Common myeloid progenitor, CD34-positive (primary cell): ENCODE measurements around the gene GIN1.
A peak's percentile ranks its signal among the peaks of the same experiment; 100 is the strongest.

Experiments used
- CTCF ChIA-PET: fragments of 350-600 bp; sonication (Branson Sonifier 250); formaldehyde crosslinking; loops from one replicate; lab custom pipeline; 2021; ENCODE audit warnings: antibody characterized with exemption; lab: Charles Lee
- POLR2A ChIA-PET: fragments of 350-600 bp; sonication (Branson Sonifier 250); formaldehyde crosslinking; loops from one replicate; lab custom pipeline; 2021; ENCODE audit warnings: antibody characterized with exemption; lab: Charles Lee
- DNase-seq, 3 donors: peaks; one replicate each; pipeline versions ENCODE4 v3.0.0 to v3.0.0-alpha.2; 2013
- H3K27ac ChIP-seq, 2 experiments: 1 replicate in 1 of 2; 2 replicates in 1 of 2; pipeline ENCODE4 v1.7.0; 2013; ENCODE audit warnings: inconsistent platforms in 2 of 2, low read length in 2 of 2, mild to moderate bottlenecking in 2 of 2, low read depth in 1 of 2, moderate library complexity in 1 of 2; ENCODE audit not compliant: severe bottlenecking in 2 of 2, insufficient read depth in 1 of 2, poor library complexity in 1 of 2
- H3K27me3 ChIP-seq, 5 experiments: replicated peaks in 2 of 5; 1 replicate in 3 of 5; 2 replicates in 2 of 5; pipeline versions ENCODE4 v1.6.1 to v1.7.0; 2013; ENCODE audit warnings: low read length in 4 of 5, mild to moderate bottlenecking in 2 of 5, moderate library complexity in 2 of 5, inconsistent platforms in 1 of 5; ENCODE audit not compliant: insufficient read depth in 5 of 5, control insufficient read depth in 4 of 5
- H3K36me3 ChIP-seq, 4 experiments: 1 replicate in 2 of 4; 2 replicates in 2 of 4; pipeline versions ENCODE4 v1.6.1 to v1.7.0; 2013; ENCODE audit warnings: low read length in 3 of 4, control low read depth in 1 of 4, mild to moderate bottlenecking in 1 of 4; ENCODE audit not compliant: control insufficient read depth in 4 of 4, insufficient read depth in 4 of 4
- H3K4me1 ChIP-seq, 4 experiments: 1 replicate in 3 of 4; 2 replicates in 1 of 4; pipeline versions ENCODE4 v1.6.1 to v1.7.1; 2013; ENCODE audit warnings: low read length in 3 of 4, mild to moderate bottlenecking in 3 of 4, control low read depth in 1 of 4, inconsistent platforms in 1 of 4, moderate library complexity in 1 of 4; ENCODE audit not compliant: control insufficient read depth in 4 of 4, insufficient read depth in 4 of 4; ENCODE audit errors: control extremely low read depth in 1 of 4
- H3K4me3 ChIP-seq, 7 experiments: 1 replicate in 4 of 7; 2 replicates in 3 of 7; pipeline versions ENCODE4 v1.5.1 to v1.7.0; 2013; ENCODE audit warnings: mild to moderate bottlenecking in 7 of 7, low read length in 6 of 7, moderate library complexity in 6 of 7, inconsistent platforms in 2 of 7, low read depth in 2 of 7, control low read depth in 1 of 7; ENCODE audit not compliant: insufficient read depth in 4 of 7, control insufficient read depth in 1 of 7; ENCODE audit errors: extremely low read depth in 1 of 7
- H3K9me3 ChIP-seq, 5 experiments: 1 replicate in 4 of 5; 2 replicates in 1 of 5; pipeline versions ENCODE4 v1.6.1 to v1.7.1; 2013; ENCODE audit warnings: low read length in 4 of 5, mild to moderate bottlenecking in 2 of 5, inconsistent platforms in 1 of 5, low read depth in 1 of 5, moderate library complexity in 1 of 5; ENCODE audit not compliant: control insufficient read depth in 4 of 5, insufficient read depth in 2 of 5; ENCODE audit errors: control extremely low read depth in 1 of 5
- WGBS: methylation state at CpG from one replicate; pipeline ENCODE4 v1.1.5; 2013; ENCODE audit not compliant: insufficient coverage; 5-methylcytosine and 5-hydroxymethylcytosine counted together

The GIN1 gene

GRCh38 chr5:103112910-103113309 lies 7.0 kb downstream of the GIN1 start:
- Histone ChIP-seq H3K4me1 (peaks cover 2 to 41% (median 23%) of the 10 kb centered on the region in 4 experiments), H3K9me3 (peaks cover 0 to 3% (median 0%) of the 10 kb centered on the region in 5 experiments), H3K27me3 (no peaks in the 10 kb centered on the region), H3K4me3 (no peak overlapping the region), H3K36me3 (no peaks in the 10 kb centered on the region), H3K27ac (no peak overlapping the region)
- no CpG with 5 or more reads among the region's 2 CpGs for WGBS
- no peak for DNase-seq
- ChIA-PET POLR2A (no interaction called here), CTCF (interaction anchor here (2.0 kb wide), 1 partner anchor 27 kb away, joined by 6 read pairs; no protein-coding TSS in a partner anchor)

DNA sequence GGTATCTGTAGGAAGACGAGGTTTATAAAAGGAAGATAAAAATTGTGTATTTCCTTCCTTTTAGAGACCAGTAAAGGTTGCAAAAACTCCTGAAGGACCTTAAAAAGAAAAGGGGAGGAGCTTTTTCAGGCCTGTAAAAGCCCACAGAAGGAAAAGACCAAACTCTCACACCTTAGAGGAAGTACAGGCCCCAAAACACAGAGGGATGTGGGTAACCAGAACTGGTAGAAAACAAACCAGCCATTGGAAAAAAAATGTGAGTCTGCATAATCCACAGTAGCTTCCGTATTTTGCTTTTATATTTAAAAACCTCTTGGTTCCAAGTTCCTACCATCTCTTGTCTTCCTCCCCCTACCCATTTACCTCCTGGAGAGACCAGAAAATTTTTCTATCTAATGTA lies 8.5 kb downstream of the GIN1 start:
- peak overlapping the region; percentile 43 to 51 for H3K27ac ChIP-seq
- DNase-seq, result peak; percentile 74 to 95 (median 90)
- peaks cover 0 to 3% (median 0%) of the 10 kb centered on the region in 5 experiments for H3K9me3 ChIP-seq
- H3K4me1 ChIP-seq, result peaks cover 0 to 38% (median 21%) of the 10 kb centered on the region in 4 experiments
- H3K36me3 ChIP-seq, result no peaks in the 10 kb centered on the region
- no peaks in the 10 kb centered on the region for H3K27me3 ChIP-seq
- ChIA-PET CTCF (interaction anchor here (0.8 to 2.0 kb wide), 2 partner anchors 29 to 349 kb away, joined by 3 to 6 read pairs; no protein-coding TSS in a partner anchor), POLR2A (no interaction called here)
- H3K4me3 ChIP-seq, result peak overlapping the region in 1 of 7 experiments; percentile 21
- WGBS, result 0% methylated on average over 2 of the region's 2 CpGs

GRCh38 chr5:103110403-103110802 lies 9.5 kb downstream of the GIN1 start:
- ChIA-PET POLR2A (no interaction called here), CTCF (no interaction called here)
- Histone ChIP-seq H3K27me3 (no peaks in the 10 kb centered on the region), H3K27ac (no peak overlapping the region), H3K9me3 (peaks cover 0 to 3% (median 0%) of the 10 kb centered on the region in 5 experiments), H3K4me3 (no peak overlapping the region), H3K4me1 (peaks cover 0 to 38% (median 21%) of the 10 kb centered on the region in 4 experiments), H3K36me3 (no peaks in the 10 kb centered on the region)
- 100% methylated on average over 1 of the region's 2 CpGs for WGBS
- no peak for DNase-seq

DNA sequence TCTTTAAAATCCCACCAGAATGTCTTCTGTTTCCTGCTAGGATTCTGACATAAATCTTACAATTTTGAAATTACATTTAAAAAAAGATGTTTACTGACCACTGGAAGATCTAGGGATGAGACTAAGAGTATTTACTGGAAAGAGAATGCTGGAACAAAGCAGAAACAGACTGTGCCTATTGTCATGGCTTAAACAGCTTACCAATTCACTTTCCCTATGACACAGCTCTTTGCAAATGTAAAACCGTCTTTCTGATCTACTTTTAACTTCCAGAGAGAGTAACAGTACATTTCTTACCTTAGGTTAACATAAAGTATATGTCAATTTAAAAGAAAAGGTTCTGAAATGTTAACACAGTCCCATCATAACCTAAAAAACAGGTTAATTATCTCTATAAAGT lies 10.7 kb downstream of the GIN1 start:
- Histone ChIP-seq H3K27me3 (no peaks in the 10 kb centered on the region), H3K4me3 (no peak overlapping the region), H3K4me1 (peaks cover 0 to 38% (median 21%) of the 10 kb centered on the region in 4 experiments), H3K9me3 (peaks cover 0 to 3% (median 0%) of the 10 kb centered on the region in 5 experiments), H3K36me3 (peaks cover 0 to 2% (median 0%) of the 10 kb centered on the region in 4 experiments), H3K27ac (no peak overlapping the region)
- CTCF ChIA-PET, result interaction anchor here (1.9 kb wide), 1 partner anchor 10 kb away, joined by 6 read pairs; the partner anchor contains the start of genes GIN1 and PPIP5K2
- DNase-seq, result no peak
- WGBS, result no CpG with 5 or more reads among the region's 1 CpG
- POLR2A ChIA-PET, result interaction anchor here (1.2 kb wide), 1 partner anchor 10 kb away, joined by 5 read pairs; the partner anchor contains the start of gene GIN1

DNA sequence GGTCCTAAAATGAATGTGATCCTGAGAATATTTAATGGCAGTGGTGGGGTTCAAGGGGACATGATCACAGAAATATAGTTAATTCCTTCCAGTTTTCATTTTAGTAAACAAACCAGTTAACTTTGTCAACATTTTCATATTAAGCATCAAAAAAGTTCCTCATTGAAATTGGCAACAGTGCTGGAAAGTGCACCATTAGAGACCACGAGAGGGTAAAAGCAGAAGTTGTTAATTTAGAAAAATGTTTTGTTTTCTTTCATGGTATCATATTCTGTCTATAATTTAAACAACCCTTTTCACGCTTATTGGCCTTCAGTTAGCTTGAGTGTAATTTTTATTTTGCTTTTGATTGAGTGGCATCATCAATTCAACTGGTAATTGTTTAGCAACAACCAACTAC lies 11.9 kb downstream of the GIN1 start:
- Histone ChIP-seq H3K4me1 (peaks cover 0 to 38% (median 21%) of the 10 kb centered on the region in 4 experiments), H3K9me3 (peaks cover 0 to 3% (median 0%) of the 10 kb centered on the region in 5 experiments), H3K4me3 (no peak overlapping the region), H3K36me3 (peaks cover 0 to 2% (median under 1%) of the 10 kb centered on the region in 4 experiments), H3K27me3 (no peaks in the 10 kb centered on the region), H3K27ac (no peak overlapping the region)
- no CpG with 5 or more reads among the region's 2 CpGs for WGBS
- CTCF ChIA-PET, result interaction anchor here (1.9 kb wide), 1 partner anchor 12 kb away, joined by 6 read pairs; the partner anchor contains the start of genes GIN1 and PPIP5K2
- DNase-seq, result peak; percentile 7 to 64 (median 50)
- POLR2A ChIA-PET, result interaction anchor here (1.2 kb wide), 1 partner anchor 11 kb away, joined by 5 read pairs; the partner anchor contains the start of gene GIN1

DNA sequence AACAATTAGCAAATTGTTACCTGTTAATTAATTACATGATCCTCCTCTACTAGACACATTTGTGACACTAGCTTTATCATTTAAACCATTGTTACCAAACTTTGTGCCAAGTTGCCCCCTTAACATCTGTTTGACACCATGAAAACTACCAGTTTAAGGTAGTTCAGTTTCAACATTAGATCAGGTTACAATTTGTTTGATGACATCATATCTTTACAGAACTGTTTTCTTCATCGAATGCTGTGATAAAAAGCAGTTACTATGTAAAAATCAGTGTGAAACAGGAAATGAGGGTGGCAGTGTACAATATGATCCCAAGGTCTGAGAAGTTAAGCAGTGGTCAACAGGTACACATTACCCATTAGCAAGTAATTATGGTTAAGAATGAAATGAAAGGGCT lies 17.7 kb downstream of the GIN1 start:
- Histone ChIP-seq H3K4me3 (no peak overlapping the region), H3K4me1 (no peaks in the 10 kb centered on the region), H3K36me3 (peaks cover 0 to 8% (median under 1%) of the 10 kb centered on the region in 4 experiments), H3K9me3 (no peaks in the 10 kb centered on the region), H3K27ac (no peak overlapping the region), H3K27me3 (no peaks in the 10 kb centered on the region)
- ChIA-PET POLR2A (no interaction called here), CTCF (interaction anchor here (1.2 kb wide), 1 partner anchor 71 kb away, joined by 4 read pairs; no protein-coding TSS in a partner anchor)
- no peak for DNase-seq
- WGBS, result no CpG with 5 or more reads among the region's 1 CpG

DNA sequence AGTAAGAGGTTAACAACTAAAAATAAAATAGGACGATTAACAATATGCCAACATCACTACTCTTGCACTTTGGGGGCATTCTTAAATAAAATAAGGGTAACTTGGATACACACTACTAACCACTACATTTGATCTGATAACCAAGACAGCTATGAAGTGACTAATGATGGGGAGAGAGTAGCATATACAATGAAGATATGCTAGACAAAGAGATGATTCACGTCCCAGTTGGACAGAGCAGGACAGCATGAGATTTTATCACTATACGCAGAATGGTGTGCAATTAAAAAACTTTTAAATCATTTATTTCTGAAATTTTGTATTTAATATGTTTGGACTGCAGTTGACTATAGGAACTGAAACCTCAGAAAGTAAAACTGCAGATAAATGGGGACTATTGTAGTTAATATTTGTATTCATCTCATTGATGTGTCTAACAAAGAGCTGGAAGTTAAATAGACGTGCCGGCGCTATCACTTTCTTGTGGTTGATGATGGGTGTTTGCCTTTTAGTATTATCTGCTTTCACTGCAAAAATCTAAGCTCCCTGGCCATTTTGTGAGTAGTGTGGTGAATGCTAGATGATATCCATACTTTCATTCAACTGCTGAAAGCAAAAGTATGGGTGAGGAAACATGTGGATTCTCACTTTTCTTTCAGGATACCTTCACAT lies 18.7 kb downstream of the GIN1 start:
- no peaks in the 10 kb centered on the region for H3K27me3 ChIP-seq
- peaks cover 0 to 8% (median 2%) of the 10 kb centered on the region in 4 experiments for H3K36me3 ChIP-seq
- H3K27ac ChIP-seq, result no peak overlapping the region
- H3K9me3 ChIP-seq, result no peaks in the 10 kb centered on the region
- ChIA-PET CTCF (interaction anchor here (1.7 kb wide), 1 partner anchor 38 kb away, joined by 5 read pairs; no protein-coding TSS in a partner anchor), POLR2A (no interaction called here)
- H3K4me1 ChIP-seq, result no peaks in the 10 kb centered on the region
- no CpG with 5 or more reads among the region's 6 CpGs for WGBS
- no peak for DNase-seq
- no peak overlapping the region for H3K4me3 ChIP-seq
